A549 (cell line): ENCODE results near the gene SNX30.

Experiments used
- CTCF ChIP-seq: fragments of >200 bp; sonication (Bioruptor Twin); formaldehyde crosslinking; IDR thresholded peaks from 3 replicates; pipeline ENCODE4 v1.5.1; 2016
- E2F6 ChIP-seq: IDR thresholded peaks from 2 replicates; pipeline ENCODE4 v1.6.1; 2012; ENCODE audit warnings: low read depth, borderline replicate concordance
- EP300 ChIP-seq, 2 experiments: fragments of >200 bp; sonication (Bioruptor Twin); formaldehyde crosslinking; IDR thresholded peaks; 2 replicates in 1 of 2; 3 replicates in 1 of 2; pipeline ENCODE4 v1.6.1; 2016 to 2017
- MAX ChIP-seq: IDR thresholded peaks from 2 replicates; pipeline ENCODE4 v1.6.1; 2012
- MYC ChIP-seq: IDR thresholded peaks from 2 replicates; pipeline ENCODE4 v1.6.1; 2012; ENCODE audit warnings: mild to moderate bottlenecking, inconsistent platforms, low read length, improper control_type of control experiment, borderline replicate concordance
- NR3C1 ChIP-seq: fragments of >200 bp; sonication (Bioruptor Twin); formaldehyde crosslinking; IDR thresholded peaks from 3 replicates; pipeline ENCODE4 v1.6.1; 2017
- PBX3 ChIP-seq: IDR thresholded peaks from 2 replicates; pipeline ENCODE4 v1.6.1; 2012
- POLR2A ChIP-seq: IDR thresholded peaks from 2 replicates; pipeline ENCODE4 v1.6.1; 2012; ENCODE audit warnings: mild to moderate bottlenecking, low read length
- RAD21 ChIP-seq, 2 experiments: fragments of >200 bp in 1 of 2; sonication (Bioruptor Twin) in 1 of 2; formaldehyde crosslinking in 1 of 2; IDR thresholded peaks in 1 of 2; conservative IDR thresholded peaks in 1 of 2; 2 replicates in 1 of 2; 3 replicates in 1 of 2; pipeline ENCODE4 v1.6.1; 2012 to 2018; ENCODE audit warnings: inconsistent platforms in 1 of 2
- REST ChIP-seq: fragments of 200-600 bp; sonication (generic); IDR thresholded peaks from 2 replicates; pipeline ENCODE4 v1.6.1; 2016; ENCODE audit warnings: antibody characterized with exemption, mild to moderate bottlenecking, moderate library complexity
- TP53 ChIP-seq: fragments of 250-450 bp; sonication (Bioruptor Pico); IDR thresholded peaks from 2 replicates; pipeline ENCODE4 v1.5.0; 2021; ENCODE audit warnings: mild to moderate bottlenecking, moderate library complexity
- USF2 ChIP-seq: fragments of 450-650 bp; IDR thresholded peaks from 2 replicates; pipeline ENCODE4 v1.6.1; 2014; ENCODE audit warnings: antibody characterized with exemption
- ZC3H11A ChIP-seq: fragments of 450-650 bp; IDR thresholded peaks from 2 replicates; pipeline ENCODE4 v1.6.1; 2014; ENCODE audit warnings: antibody characterized with exemption, mild to moderate bottlenecking
- ZFP36 ChIP-seq: fragments of 450-650 bp; IDR thresholded peaks from 2 replicates; pipeline ENCODE4 v1.6.1; 2014; ENCODE audit warnings: borderline replicate concordance; ENCODE audit not compliant: partially characterized antibody

GRCh38 chr9:112885324-112885723 lies 134.8 kb downstream of the SNX30 start:
- TF ChIP-seq POLR2A (no peak), ZC3H11A (no peak), CTCF (no peak), USF2 (no peak), REST (no peak), E2F6 (no peak), MYC (no peak), PBX3 (no peak), RAD21 (conservative IDR thresholded peaks at IDR 0.05 in 1 of 2, IDR thresholded peaks at IDR 0.05 in 1 of 2) (no peak), EP300 (IDR thresholded peaks at IDR 0.05) (no peak), NR3C1 (no peak), ZFP36 (no peak), MAX (no peak), TP53 (CRISPR knock-in tag) (no peak)
